HCEC 1CT (cell line): Measurements from ENCODE around the gene ARID1B.
A peak's percentile ranks its signal among the peaks of the same experiment; 100 is the strongest.

Experiments
- DNase-seq: peaks from one replicate; pipeline ENCODE4 v3.0.0-alpha.2; 2017

Gene ARID1B

DNA sequence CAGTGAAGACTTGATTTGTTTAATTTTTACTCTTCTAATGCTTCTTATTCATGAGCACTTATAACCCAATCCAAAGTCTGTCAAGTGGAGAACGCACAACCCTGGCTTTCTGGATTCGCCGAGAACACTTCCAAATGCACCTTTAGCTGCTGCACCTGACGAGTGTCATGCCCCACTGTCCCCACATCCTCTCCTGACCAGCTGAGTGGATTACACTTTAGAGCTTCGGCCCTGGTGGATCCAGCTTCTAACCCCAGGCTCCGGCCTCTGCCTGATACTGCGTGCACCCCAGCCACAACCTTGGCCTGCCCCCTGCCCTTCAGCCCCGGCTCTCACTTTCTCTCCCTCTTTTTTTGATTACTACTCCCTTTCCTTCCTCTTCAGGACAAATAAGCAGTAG is 287.3 kb downstream of the ARID1B start:
- no peak for DNase-seq

DNA sequence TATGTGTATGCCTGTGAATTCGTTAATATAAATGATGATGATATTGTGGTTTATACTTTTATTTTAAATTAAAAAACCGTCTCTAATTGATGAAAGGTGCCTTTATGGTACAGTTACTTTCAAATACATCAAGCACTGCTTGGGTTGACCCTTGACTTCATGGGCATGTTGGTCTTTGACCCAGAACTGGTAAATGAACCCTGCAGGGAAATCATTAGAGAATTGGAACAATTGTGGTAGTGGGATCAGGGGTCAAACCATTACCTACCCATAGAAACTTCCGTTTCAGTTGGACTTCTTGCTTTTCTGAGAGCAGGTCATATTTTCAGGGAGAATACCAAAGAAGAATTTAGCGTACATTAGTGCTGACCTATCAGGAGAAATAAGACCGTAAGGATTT is 288.2 kb downstream of the ARID1B start:
- DNase-seq = no peak

DNA sequence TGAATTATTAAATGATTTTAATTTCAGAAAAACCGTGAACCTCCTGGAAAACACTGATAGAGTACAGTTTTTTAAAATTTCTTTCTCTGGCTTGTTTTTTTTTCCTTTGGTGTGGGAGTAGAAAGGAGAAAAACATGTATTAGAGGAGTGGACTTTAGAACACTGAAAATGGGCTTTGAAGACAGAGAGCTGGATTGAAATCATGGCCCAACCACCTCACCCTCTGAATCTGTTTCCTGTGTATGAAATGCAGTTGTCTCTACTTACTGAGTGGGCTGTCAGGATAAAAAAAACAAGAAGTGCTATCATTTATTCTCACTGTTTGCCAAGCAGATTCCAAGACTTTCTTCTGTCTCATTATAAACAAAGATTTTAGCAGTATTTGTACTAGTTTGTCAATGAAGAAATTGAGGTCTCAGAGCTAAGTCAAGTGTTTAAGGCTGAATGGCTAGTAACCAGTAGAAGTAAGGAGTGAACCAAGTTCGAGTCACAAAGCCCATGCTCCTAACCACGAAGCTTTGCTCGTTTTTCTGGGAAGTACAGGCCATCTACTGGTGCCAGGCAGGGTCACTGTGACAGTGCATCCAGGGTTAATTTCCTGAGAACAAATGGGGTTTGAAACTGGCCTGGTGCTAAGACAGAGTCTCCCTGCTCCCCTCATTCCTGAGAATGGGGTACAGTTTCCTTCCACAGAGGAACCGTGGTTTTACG is 289.8 kb downstream of the ARID1B start:
- DNase-seq = no peak

DNA sequence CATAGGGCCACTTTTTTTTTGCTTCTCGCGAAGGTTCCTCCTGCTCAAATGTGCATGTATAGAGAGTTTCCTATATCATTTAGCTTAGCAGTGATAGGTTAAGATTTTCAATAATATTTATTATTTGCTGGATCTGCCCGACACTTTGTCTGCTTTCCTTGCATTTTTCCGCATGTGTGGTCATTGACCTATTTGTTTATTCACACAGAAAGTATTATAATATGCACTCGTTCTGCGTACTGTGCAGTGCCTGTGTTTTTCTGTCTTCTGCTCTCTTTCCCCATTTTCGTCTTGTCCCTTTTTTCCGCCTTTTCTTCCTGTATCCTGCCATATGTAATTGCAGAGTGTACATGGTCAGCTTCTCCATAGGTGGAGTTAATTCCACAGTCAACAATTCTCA is 290.3 kb downstream of the ARID1B start:
- no peak for DNase-seq

DNA sequence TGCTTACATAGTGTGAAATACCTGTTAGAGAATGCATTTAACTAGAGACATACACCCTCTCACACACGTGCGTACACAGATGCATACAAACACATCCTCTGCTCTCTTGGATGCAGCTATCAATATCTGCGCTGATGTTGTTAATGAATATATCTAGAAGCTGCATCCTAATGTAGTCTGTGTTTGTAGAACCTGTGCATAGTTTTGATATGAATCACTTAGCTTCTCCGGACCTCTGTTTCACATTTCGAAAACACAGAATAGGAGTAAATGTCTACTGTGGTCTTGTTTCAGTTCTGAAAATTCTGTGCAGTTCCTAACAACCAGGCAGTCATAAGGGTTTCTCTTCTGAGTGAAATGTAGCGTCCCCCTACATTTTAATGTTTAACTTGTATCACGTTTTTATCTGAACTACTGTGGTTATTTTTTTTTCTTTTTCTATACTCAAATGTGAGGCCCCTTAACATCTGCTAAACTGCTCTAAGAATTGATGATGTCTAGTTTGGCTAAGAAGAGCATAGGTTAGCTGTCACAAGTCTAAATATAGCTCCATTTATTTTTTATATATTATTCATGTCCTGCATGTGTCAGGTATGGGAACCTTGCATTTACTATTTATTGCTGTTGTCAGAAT is 291.6 kb downstream of the ARID1B start:
- DNase-seq = peak; percentile 13

DNA sequence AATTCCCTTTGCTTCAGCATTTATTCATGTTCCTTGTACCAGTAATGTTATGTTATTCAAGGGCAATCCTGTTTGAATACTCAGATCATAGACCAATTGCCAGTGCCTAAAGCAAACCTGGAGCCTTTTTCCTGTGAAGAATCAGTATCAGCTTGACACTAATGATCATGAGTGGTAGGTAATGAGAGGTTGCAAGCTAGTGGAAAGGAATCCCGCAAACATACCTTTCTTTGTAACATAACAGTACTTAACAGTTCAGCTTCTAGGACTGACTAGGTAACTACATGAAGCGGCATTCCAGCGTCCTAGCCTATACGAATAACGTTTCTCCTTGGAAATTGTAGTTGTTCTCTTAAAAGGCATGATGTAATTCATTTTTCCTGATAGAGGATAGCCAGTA is 292.4 kb downstream of the ARID1B start:
- no peak for DNase-seq

DNA sequence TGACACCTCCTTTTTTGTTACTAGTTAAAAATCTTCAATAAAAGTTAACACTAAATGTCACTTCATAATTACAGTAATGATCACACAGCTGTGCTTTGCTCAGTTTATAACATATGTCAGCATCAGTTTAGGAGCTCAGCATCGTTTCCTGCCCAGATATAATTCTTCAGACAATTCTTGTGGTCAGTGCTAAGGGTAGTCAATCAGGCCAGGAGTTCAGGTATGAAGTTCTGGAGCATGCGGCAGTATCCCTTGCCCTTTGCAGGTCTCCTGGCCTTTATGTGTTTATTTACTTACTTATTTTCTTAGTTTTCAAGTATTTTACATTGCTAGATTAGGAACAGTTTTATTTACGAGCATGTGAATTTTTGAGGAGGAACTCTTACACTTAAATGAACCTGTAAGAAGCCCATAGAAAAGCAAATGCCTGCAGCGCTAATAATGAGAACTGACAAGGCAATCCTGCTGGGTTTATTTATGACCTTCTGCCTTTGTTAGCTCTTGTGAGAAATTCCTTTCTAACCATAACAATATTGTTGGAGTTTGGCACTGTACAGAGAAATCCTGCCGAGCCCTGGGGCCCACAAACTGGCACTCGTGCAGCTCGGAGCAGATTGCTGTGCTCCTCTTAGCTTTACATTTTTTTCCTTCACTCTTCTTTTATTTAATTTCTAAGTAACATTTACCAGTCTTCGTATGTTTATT is 293.4 kb downstream of the ARID1B start:
- no peak for DNase-seq

DNA sequence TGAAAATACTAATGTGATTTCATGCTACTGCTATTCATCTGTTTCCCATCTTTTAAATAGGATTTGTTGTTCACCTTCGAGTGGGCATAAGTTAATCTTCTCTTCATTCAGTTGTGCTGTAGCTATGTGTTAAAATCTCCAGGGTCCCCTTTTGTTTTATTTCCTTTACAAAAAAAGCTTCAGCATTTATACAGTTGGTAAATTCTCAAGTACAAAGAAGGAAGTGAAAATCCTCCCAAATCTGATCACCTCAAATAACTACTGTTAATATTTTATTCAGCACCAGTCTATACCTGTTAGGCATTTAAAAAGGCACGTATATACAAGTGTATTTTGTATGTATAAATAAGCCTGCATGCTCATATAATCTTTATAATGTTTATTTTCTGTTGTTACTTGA is 294.9 kb downstream of the ARID1B start:
- DNase-seq = no peak

DNA sequence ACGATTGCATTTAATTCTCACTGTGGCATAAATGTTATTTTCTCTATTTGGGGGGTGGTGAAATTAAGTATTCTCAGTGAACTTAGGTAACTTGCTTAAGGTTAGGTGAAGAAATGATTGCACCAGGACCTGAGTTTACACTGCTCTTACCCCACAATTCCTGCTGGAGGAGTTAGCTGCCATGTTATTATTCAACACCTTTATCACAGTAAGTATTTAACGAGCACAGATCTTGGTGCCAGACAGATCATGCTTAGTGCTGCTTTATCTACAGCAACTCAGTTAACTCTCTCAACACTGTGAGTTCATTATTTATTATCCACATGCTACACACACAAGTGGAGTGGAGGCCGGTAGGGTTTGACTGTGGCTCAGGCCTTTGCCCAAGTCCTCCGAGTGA is 296.4 kb downstream of the ARID1B start:
- DNase-seq = no peak

DNA sequence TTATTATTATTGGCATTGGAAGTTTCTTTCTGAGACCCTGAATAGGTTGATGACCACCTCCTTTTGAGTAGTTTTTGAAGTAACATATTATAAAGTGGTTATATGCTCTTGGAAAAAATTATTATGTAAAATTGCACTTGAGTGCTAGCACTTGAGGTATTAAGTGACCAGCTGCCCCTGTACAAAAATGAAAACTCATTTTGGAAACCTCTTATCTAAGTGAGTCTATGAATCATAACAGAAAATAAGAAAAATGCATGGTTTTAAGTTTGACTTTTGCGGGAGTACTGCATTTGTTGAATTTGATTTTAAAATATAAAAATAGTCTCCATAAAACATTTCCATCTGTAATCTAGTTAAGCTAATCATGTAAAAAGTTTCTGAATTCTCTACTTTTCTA is 297.8 kb downstream of the ARID1B start:
- no peak for DNase-seq

DNA sequence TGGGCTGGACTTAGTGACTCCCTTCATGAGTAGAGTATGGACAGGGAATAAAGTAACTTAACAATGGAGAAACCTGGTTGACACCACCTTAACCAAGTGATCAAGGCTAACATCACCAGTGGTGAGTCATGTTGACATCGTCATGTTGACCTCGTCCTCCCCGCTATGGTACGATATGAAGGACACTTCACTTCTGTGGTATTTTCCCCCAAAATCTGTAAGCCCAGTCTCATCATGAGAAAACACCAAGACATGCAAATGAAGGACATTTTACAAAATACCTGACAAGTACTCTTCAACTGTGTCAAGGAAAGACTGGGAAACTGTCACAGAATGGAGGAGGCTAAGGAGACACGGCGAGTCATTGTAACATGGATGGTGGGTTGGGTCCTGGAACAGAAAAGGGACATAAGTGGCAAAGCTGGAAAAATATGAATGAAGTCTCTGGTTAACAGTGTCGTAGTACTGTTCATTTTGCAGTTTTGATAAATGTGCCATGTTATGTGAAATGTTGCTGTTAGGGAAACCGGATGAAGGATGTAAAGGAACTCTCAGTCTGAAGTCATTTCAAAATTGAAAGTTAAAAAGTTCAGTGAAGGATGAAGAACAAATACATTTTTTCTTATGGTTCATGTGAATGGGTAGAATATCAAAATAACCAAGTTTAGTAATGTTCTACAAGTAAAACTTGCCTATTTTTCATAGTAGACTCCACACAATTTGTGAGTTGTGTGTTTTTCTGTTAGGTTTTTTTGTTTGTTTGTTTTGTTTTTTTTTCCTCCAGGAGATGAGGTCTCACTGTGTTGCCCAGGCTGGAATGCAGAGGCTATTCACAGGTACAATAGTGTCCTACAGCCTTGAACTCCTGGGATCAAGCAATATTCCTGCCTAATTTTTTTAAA is 298.6 kb downstream of the ARID1B start:
- DNase-seq = peak; percentile 48

DNA sequence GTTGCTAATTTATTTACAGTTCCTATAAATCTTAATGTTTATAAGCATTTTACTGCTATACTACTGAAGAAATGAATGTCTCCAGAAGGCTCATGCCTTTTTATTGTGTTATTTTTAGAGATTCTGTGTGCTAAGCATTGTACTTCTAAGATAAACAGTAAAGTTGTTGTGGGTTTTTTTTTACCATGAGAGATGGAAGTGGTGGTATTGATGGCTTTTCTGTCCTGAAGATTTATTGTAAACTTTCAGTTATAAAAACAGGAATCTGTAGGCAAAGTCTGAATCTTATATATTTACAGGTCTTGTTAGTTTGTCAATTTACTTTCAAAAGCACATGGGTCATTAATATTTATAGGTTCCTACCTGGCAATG is 299.3 kb downstream of the ARID1B start:
- no peak for DNase-seq

DNA sequence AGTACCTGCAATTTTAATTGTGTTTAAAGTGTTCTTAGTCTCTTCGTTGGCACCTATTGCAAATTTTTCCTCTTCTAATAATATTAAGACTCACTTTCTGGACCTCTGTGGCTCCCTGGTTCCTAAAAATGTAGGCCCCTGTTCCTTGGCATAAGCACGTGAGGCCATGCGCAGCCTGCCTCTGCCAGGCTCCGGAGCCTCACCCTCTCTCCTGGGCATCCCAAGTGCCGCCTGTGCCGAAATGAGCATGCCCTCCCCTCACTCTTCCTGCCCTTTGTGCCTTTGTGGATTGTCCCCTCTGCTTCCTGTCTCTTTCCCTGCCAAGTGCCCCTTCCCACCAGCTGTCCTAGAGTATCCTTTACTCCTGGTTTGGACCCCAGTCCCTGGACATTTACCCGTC is 300.1 kb downstream of the ARID1B start:
- DNase-seq = no peak

DNA sequence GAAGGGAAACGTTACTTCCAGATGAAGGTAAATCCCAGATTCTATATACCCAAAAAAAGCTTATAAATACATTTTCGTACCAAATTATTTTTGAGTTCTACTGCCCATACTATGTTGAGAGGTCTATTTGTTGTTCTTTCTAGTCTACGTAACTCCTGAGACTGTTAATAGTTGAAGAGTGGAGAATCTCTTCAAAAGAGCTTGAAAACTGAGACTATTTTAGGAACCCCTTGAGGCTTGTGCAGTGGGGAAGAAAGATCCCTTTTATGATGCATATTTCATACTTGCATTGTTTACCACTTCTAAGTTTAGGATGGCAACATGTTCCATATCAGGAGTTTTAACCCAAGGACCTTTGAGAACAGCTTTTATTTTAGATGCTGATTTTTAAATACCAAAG is 301.1 kb downstream of the ARID1B start:
- no peak for DNase-seq

DNA sequence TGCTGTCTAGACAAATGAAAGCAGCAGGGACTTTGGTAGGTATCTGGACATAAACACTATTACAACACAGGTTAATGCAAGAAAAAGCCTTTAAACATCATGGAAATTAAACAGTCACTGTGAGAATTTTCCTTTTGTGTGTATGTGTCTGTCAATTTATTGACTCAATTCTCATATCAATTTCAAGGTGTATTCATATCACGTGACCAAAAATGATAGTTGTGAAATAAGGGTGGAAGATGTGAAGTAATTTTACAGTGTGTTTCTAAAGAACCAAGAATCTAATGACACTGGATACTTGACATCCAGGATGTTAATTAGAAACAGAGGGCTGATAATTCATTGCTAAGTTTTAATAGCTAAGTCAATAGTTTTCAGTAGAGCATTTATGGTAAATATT is 302.1 kb downstream of the ARID1B start:
- DNase-seq = no peak

DNA sequence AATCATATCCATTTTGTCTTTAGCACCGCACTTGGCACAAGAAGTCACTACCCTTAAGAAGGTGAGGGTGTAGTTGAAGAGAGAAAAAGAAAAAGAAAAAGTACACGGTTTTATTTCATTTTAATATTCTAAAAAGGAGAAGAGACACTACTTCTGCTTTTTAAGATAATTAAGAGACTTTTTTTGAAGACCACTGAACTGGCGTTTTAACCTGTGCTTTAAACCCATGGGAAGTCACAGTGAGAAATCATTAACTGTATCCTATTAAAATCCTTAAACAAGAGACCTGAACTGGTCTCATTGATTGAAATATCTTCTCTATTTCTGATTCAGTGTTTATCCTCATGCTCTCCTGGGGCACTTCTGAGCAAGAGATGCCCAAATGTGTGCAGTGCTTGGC is 302.6 kb downstream of the ARID1B start:
- DNase-seq = no peak

DNA sequence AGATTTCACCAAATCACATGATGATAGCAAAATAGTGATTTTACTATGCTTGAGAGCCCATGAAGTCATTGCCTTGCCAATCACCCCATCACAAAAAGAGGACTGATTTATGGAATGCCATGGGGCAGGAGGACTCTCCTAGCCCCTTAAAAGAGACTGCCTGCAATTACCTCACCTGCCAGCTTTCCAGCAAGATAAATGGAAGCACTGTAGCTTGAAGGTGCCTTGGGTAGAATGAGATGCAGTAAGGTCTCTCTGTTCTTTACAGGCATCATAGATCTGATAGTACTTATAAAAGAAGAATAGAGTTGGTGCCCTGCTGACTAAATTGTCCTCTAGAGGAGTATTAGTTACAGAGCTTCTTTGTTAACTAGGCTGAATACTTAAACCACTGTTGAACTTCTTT is 303.8 kb downstream of the ARID1B start:
- DNase-seq = no peak

DNA sequence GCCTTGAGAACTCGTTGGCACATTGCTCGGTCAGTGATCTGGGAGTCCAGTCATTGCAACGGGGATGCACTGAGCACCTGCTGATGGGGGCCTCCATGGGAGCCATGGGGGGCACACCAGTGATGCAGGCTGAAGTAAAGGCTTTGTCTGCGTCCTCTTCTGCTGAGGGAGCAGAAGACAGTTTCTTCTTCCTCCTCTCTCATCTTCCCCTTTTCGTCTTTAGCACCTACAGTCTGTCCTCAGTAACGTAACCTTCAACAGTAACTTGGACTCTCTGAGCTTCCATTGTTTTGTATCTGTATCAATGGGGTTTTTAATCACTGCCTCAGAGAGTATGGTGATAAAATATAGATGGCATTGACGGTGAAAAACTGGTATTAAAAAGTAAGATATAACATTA is 306.2 kb downstream of the ARID1B start:
- no peak for DNase-seq

DNA sequence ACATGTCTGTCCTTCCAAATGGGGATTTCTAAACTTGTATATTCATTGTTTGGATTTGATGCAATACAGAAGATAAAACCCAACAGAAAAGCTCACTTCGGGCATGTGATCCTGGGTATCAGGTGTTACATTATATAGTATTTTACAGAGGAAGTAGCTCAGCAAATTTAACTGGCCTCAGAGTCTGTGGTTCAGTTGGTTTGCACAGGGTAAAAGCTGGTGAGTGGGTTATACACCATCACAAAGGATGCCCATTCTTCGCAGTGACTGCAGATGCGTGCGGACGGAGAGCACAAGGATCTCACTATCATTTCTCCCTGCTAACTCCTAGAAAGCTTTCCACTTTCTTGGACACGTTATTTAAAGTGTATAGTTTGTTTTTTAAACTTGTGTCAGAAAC is 309.5 kb downstream of the ARID1B start:
- no peak for DNase-seq

DNA sequence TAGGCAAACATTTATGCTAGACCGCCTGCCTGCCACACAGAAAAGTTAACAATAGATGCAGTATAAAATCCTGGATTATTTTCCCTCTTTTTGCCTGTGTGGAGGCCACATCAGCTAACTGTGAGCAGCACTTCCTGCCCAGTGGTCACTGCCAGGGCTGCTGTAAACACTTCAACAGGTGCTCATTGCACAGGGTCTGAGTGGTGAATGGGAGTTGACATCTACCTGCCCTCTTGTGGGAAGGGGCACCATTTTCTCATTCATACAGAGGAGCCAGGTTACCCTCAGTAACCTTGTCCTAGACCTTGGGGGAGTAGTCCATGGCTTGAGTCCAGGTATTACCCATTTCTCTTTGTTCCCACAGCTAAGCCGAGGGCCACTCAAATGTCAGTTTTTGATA is 310.8 kb downstream of the ARID1B start:
- no peak for DNase-seq

DNA sequence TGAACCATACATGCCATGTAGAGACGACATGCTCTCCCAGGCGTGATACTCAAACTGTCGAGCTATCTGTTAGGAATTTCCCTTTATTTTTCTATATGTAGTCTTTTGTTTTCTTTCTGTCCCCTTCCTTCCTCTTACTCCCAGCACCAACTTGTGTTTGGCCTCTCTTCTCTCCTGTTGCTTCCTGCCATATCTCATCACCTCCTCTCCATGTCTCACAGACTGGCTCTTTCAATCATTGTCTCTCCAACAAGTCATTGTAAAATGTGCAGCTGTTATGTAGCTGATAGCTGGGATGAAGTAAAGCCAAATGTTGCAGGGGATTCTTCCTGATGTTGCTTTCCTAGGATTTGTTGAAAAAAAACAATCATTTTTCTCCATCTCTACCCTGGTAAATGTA is 311.7 kb downstream of the ARID1B start:
- no peak for DNase-seq

DNA sequence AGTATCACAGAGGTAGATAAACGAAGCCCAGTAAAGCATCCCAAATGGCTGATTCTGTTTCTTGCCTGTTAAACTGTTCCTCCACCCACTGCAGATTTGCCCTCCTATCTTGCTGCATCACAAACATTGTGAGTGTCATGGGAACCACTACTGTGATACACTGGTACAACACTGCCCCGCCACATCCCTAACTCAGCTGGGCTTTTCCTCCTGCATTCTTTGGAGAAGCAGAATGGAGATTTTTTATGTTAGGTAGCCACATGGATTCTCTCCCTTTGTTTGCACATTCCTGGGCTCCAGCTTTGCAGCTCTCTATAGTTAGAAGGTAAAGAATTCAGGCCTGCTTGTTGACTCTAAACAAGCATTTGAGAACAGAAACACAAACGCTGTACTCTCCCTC is 312.1 kb downstream of the ARID1B start:
- DNase-seq = no peak

DNA sequence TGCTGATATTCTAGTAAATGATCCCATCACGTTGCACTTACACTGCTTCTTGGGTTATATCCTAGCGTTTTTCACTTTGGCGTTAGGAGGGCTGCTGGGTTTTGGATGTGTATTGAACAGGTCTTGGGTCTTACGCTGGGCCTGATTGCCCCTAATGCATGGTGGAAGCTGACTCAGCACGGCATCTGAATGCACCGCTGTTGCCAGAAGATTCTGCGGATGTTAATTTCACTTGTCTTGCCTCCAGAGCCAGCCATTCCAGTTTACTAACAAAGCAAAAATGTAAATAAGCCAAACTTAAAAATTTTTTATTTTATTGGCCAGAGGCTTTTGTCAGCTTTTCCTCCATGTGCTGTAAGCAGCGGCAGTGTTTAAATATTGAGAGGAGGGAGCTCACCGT is 312.7 kb downstream of the ARID1B start:
- no peak for DNase-seq

DNA sequence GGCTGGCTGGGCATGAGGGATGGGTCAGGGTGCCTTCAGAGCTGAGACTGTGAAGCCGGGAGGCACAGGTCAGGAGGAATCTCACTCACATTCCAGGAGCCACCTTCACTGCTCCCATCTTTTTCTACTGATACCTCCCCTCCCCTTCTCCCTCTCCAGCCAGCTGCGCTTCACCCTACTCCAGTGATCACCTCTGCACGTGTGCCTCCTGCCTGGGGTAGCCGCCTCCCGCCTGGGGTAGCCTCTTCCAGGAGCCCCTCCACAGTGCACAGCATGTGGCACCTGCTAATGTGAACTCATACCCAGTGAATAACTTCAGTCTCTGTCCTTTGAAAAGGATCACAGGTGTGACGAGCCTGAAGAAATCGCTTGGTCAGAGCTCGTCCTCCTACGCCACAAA is 313.6 kb downstream of the ARID1B start:
- no peak for DNase-seq
